ENCODE data around the gene RALB. TPM values are rescaled to one million over a fixed set of nuclear protein-coding genes. Genes with fewer than 3 reads are reported as not detected.

RALB gene
- total and polyA plus RNA-seq, 2 of the 8 experiments (the other 6 are each of a cell fraction or from before 2014, with no cell fraction given), result 12.0 to 16.6 TPM

DNA sequence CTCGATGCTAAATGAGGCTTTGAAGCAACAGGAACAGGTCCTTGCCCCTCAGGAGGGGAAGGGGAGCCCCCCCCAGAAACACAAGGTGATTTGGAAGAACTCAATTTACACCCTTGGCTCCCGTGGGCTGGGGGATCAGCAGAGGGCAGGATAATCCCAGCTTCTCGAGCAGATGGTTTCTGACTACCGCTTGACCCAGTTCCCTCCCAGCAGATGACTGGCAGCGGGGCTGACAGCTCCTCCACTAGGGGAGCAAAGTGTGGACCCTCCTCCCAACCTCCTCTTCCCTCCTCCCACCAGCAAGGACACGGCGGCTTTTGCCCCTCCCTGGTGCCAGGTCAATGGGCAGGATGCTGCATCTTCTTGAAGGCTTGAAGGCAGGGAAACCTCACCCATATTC, 89.8 kb downstream of the RALB start:
- H3K23ac ChIP-seq (ENCODE audit: insufficient read length), result no peak overlapping the region
- H3K23me2 ChIP-seq (ENCODE audit: low read depth, low read length), result peaks cover 13% of the 10 kb centered on the region; the same call in 1 of the 2 replicates
- 0 out of 2 replicates have a peak overlapping the region, but pooled peaks have one; percentile 39 for H2AK5ac ChIP-seq (ENCODE audit: low read depth, low read length)
- H3K4me1 ChIP-seq (replicated peaks in 1 of 4; ENCODE audit: control insufficient read depth in 3 of 4, insufficient read depth in 4 of 4, low read length in 3 of 4), result peaks cover 0 to 19% (median 7%) of the 10 kb centered on the region in 4 experiments; a peak in 5 of 7 replicates
- H2AFZ ChIP-seq (ENCODE audit: low read length), result no peak overlapping the region
- FAIRE-seq (no peak), DNase-seq (ENCODE audit: low read depth in 1 of 2, low spot score in 2 of 2) (no peak)
- no peak overlapping the region for H4K8ac ChIP-seq (ENCODE audit: extremely low read depth, insufficient read depth, low read length)
- H4K5ac ChIP-seq (ENCODE audit: insufficient read length, low read depth, low read length), result no peak overlapping the region
- H2BK5ac ChIP-seq (ENCODE audit: low read depth, low read length), result no peak overlapping the region
- H3K9me3 ChIP-seq (ENCODE audit: insufficient read depth in 2 of 2, low read depth in 1 of 2, low read length in 1 of 2), result no peaks in the 10 kb centered on the region
- no peak overlapping the region for H3K9ac ChIP-seq (replicated peaks in 1 of 4; ENCODE audit: extremely low read depth in 1 of 4, low read depth in 3 of 4, low read length in 3 of 4)
- no peak overlapping the region for H3K27ac ChIP-seq (ENCODE audit: low read depth, low read length)
- no peak overlapping the region for H3K4me3 ChIP-seq (ENCODE audit: extremely low read depth in 1 of 4, insufficient read depth in 2 of 4, low read depth in 3 of 4, low read length in 4 of 4)
- POLR2A ChIA-PET (ENCODE audit: partially characterized antibody), result interaction anchor here (1.5 kb wide), 1 partner anchor 99 kb away, joined by 3 read pairs; no protein-coding TSS in a partner anchor
- WGBS, 2 experiments (ENCODE audit: extremely low coverage in 1 of 2, insufficient coverage in 1 of 2, insufficient read length in 1 of 2, insufficient replicate concordance in 2 of 2, low coverage in 1 of 2, low lambda C conversion rate in 2 of 2, missing lambda C conversion rate in 1 of 2), result 52% methylated on average over 6 of the region's 7 CpGs; no CpG with 5 or more reads in 1 of the 2 experiments
- no peak overlapping the region for H4K91ac ChIP-seq (replicated peaks; ENCODE audit: insufficient read length, low read length)
- TF ChIP-seq CHD1 (IDR thresholded peaks at IDR 0.05; ENCODE audit: low read depth, low read length), result no peak
- TF ChIP-seq PHF8 (conservative IDR thresholded peaks at IDR 0.05; ENCODE audit: low read depth, low read length), result no peak
- TF ChIP-seq, protein P1, sequence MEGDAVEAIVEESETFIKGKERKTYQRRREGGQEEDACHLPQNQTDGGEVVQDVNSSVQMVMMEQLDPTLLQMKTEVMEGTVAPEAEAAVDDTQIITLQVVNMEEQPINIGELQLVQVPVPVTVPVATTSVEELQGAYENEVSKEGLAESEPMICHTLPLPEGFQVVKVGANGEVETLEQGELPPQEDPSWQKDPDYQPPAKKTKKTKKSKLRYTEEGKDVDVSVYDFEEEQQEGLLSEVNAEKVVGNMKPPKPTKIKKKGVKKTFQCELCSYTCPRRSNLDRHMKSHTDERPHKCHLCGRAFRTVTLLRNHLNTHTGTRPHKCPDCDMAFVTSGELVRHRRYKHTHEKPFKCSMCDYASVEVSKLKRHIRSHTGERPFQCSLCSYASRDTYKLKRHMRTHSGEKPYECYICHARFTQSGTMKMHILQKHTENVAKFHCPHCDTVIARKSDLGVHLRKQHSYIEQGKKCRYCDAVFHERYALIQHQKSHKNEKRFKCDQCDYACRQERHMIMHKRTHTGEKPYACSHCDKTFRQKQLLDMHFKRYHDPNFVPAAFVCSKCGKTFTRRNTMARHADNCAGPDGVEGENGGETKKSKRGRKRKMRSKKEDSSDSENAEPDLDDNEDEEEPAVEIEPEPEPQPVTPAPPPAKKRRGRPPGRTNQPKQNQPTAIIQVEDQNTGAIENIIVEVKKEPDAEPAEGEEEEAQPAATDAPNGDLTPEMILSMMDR (IDR thresholded peaks at IDR 0.05; ENCODE audit: control extremely low read depth in 1 of 3, insufficient read depth in 1 of 3, low read depth in 1 of 3, low read length in 3 of 3), result peak in 1 of 3 experiments; percentile 14; a peak in 1 of 4 replicates
- TF ChIP-seq RAD21 (IDR thresholded peaks at IDR 0.05 in 1 of 2, conservative IDR thresholded peaks at IDR 0.05 in 1 of 2; ENCODE audit: low read depth in 2 of 2, low read length in 2 of 2), result peak; percentile 28 to 38; a peak in 3 of 4 replicates
- H3K18ac ChIP-seq (ENCODE audit: extremely low read depth, low read length), result no peak overlapping the region
- peaks cover 0 to 3% of the 10 kb centered on the region in 2 experiments for H4K20me1 ChIP-seq (replicated peaks in 1 of 2; ENCODE audit: control insufficient read depth in 1 of 2, insufficient read depth in 2 of 2, low read length in 2 of 2)
- H3K4me2 ChIP-seq (ENCODE audit: insufficient read depth in 1 of 2, low read depth in 2 of 2, low read length in 2 of 2), result no peak overlapping the region
- H3K27me3 ChIP-seq (replicated peaks in 1 of 4; ENCODE audit: control insufficient read depth in 3 of 4, extremely low read depth in 1 of 4, insufficient read depth in 3 of 4, low read length in 3 of 4), result peaks cover 45 to 66% (median 58%) of the 10 kb centered on the region in 4 experiments
- no peak overlapping the region for H2BK15ac ChIP-seq (ENCODE audit: low read length)
- no peaks in the 10 kb centered on the region for H3K79me1 ChIP-seq (ENCODE audit: low read depth, low read length)
- CTCF ChIA-PET (ENCODE audit: partially characterized antibody), result interaction anchor here (0.7 to 9.9 kb wide), 31 partner anchors 9 to 340 kb away, joined by 3 to 118 read pairs (median 6); no protein-coding TSS in a partner anchor
- H3K4ac ChIP-seq (replicated peaks; ENCODE audit: insufficient read length, low read depth, low read length), result no peak overlapping the region
- H3K56ac ChIP-seq (replicated peaks; ENCODE audit: insufficient read length, low read depth, low read length), result no peak overlapping the region
- H3K14ac ChIP-seq (ENCODE audit: insufficient read length), result no peak overlapping the region
- no peak overlapping the region for H2BK12ac ChIP-seq (ENCODE audit: low read depth, low read length)
- H3K79me2 ChIP-seq (ENCODE audit: control insufficient read depth in 1 of 2, insufficient read depth in 2 of 2, low read length in 2 of 2), result no peaks in the 10 kb centered on the region
- no peak overlapping the region for H2BK20ac ChIP-seq (ENCODE audit: low read length)
- no peak overlapping the region for H2BK120ac ChIP-seq (replicated peaks; ENCODE audit: low read depth, low read length)
- H3K36me3 ChIP-seq (ENCODE audit: control insufficient read depth in 2 of 4, insufficient read depth in 4 of 4, low read length in 3 of 4), result peaks cover 0 to 19% (median 0%) of the 10 kb centered on the region in 4 experiments; a peak in 2 of 8 replicates
